ENCODE results near the gene SAMSN1. TPM values are rescaled to one million over a fixed set of nuclear protein-coding genes. Genes with fewer than 3 reads are reported as not detected.

Gene SAMSN1
- total RNA-seq = not detected in 2 replicates
- polyA plus RNA-seq (2012) = not detected

GRCh38 chr21:14545906-14546480 is at the start of gene SAMSN1:
TSS of gene SAMSN1 (minus strand) at chr21:14546315. CDS start at chr21:14546261, 54 bp downstream.
- no peak for DNase-seq (ENCODE audit: low read depth)

- DNase-seq (ENCODE audit: low read depth) = no peak
These were observed 49.3 kb upstream of the SAMSN1 start for GRCh38 chr21:14595449-14595848.

GRCh38 chr21:14594967-14595366 is 48.9 kb upstream of the SAMSN1 start:
- no peak for DNase-seq (ENCODE audit: low read depth)

- no peak for DNase-seq (ENCODE audit: low read depth)
These were observed 47.1 kb upstream of the SAMSN1 start for GRCh38 chr21:14593230-14593629.

GRCh38 chr21:14592296-14593000 is 46.3 kb upstream of the SAMSN1 start:
- DNase-seq (ENCODE audit: low read depth) = no peak

- no peak for DNase-seq (ENCODE audit: low read depth)
These were observed 45.8 kb upstream of the SAMSN1 start for GRCh38 chr21:14591882-14592281.

GRCh38 chr21:14591377-14591776 is 45.3 kb upstream of the SAMSN1 start:
- DNase-seq (ENCODE audit: low read depth) = no peak

GRCh38 chr21:14589855-14590563 is 43.9 kb upstream of the SAMSN1 start:
- DNase-seq (ENCODE audit: low read depth) = no peak

GRCh38 chr21:14587266-14587665 is 41.2 kb upstream of the SAMSN1 start:
- no peak for DNase-seq (ENCODE audit: low read depth)

GRCh38 chr21:14585122-14585521 is 39.0 kb upstream of the SAMSN1 start:
- DNase-seq (ENCODE audit: low read depth) = no peak

GRCh38 chr21:14584357-14585095 is 38.4 kb upstream of the SAMSN1 start:
- DNase-seq (ENCODE audit: low read depth) = no peak

GRCh38 chr21:14583629-14584255 is 37.6 kb upstream of the SAMSN1 start:
- no peak for DNase-seq (ENCODE audit: low read depth)

GRCh38 chr21:14582934-14583628 is 37.0 kb upstream of the SAMSN1 start:
- no peak for DNase-seq (ENCODE audit: low read depth)

GRCh38 chr21:14581902-14582457 is 35.9 kb upstream of the SAMSN1 start:
- DNase-seq (ENCODE audit: low read depth) = no peak

GRCh38 chr21:14573244-14573643 is 27.1 kb upstream of the SAMSN1 start:
- DNase-seq (ENCODE audit: low read depth) = no peak

GRCh38 chr21:14572204-14572780 is 26.2 kb upstream of the SAMSN1 start:
- DNase-seq (ENCODE audit: low read depth) = no peak

GRCh38 chr21:14569868-14570267 is 23.8 kb upstream of the SAMSN1 start:
- no peak for DNase-seq (ENCODE audit: low read depth)

- DNase-seq (ENCODE audit: low read depth) = no peak
These were observed 23.0 kb upstream of the SAMSN1 start for GRCh38 chr21:14569026-14569621.

Measured in myocyte (in vitro differentiated cells).